ENCODE measurements around the gene LRRC2. TPM values are rescaled to one million over a fixed set of nuclear protein-coding genes. Genes with fewer than 3 reads are reported as not detected.

LRRC2 gene
- total and polyA plus RNA-seq, 9 of the 15 experiments (the other 6 are each of a cell fraction or from before 2014, with no cell fraction given): 0.01 to 0.04 (median 0.03) TPM; not detected in 5

- POLR2A ChIA-PET: no interaction called here
Measured at GRCh38 chr3:46478341-46478740, 87.8 kb downstream of the LRRC2 start.

More at GRCh38 chr3:46478341-46478740, 87.8 kb downstream of the LRRC2 start:
- Histone ChIP-seq H2AFZ (ENCODE audit: low read depth, low read length) (no peak overlapping the region), H3K79me2 (ENCODE audit: control insufficient read depth, insufficient read depth, low read length) (no peaks in the 10 kb centered on the region), H3K27me3 (ENCODE audit: control insufficient read depth in 2 of 2, insufficient read depth in 2 of 2, low read length in 2 of 2) (peaks cover 24 to 42% of the 10 kb centered on the region in 2 experiments), H3K4me3 (no peak overlapping the region), H3K27ac (ENCODE audit: extremely low read depth, low read depth, low read length) (no peak overlapping the region), H4K20me1 (replicated peaks; ENCODE audit: control insufficient read depth, insufficient read depth, low read length) (no peaks in the 10 kb centered on the region), H3K9me3 (replicated peaks; ENCODE audit: control insufficient read depth, insufficient read depth, low read depth, low read length) (no peaks in the 10 kb centered on the region), H3K4me2 (ENCODE audit: insufficient read depth, low read length) (no peak overlapping the region), H3K4me1 (replicated peaks in 1 of 2; ENCODE audit: control insufficient read depth in 2 of 2, insufficient read depth in 2 of 2, low read length in 2 of 2) (no peaks in the 10 kb centered on the region), H3K36me3 (ENCODE audit: control insufficient read depth, insufficient read depth, low read length) (no peaks in the 10 kb centered on the region), H3K9me1 (ENCODE audit: control insufficient read depth, insufficient read depth, low read length) (no peaks in the 10 kb centered on the region), H3K9ac (ENCODE audit: insufficient read depth in 1 of 2, low read depth in 2 of 2, low read length in 2 of 2) (no peak overlapping the region)
- no peak for ATAC-seq
- no peak for DNase-seq (ENCODE audit: extremely low read depth in 1 of 4, low spot score in 3 of 4)
- no peak for TF ChIP-seq NBN (IDR thresholded peaks at IDR 0.05; ENCODE audit: low read depth)
- TF ChIP-seq TCFL5 (CRISPR knock-in tag; conservative IDR thresholded peaks at IDR 0.05): no peak
- TF ChIP-seq TBP (optimal IDR thresholded peaks at IDR 0.05; ENCODE audit: low read depth, low read length): no peak
- TF ChIP-seq ETS2 (tag; IDR thresholded peaks at IDR 0.05; ENCODE audit: borderline replicate concordance, poor library complexity, severe bottlenecking): no peak
- no peak for TF ChIP-seq TAF7 (tag; IDR thresholded peaks at IDR 0.05)
- no peak for TF ChIP-seq JUN (IDR thresholded peaks at IDR 0.05; ENCODE audit: borderline replicate concordance, low read depth, low read length)
- no peak for TF ChIP-seq JUN (CRISPR knock-in tag; IDR thresholded peaks at IDR 0.05; ENCODE audit: borderline replicate concordance)
- no peak for TF ChIP-seq ZNF79 (CRISPR knock-in tag; IDR thresholded peaks at IDR 0.05; ENCODE audit: low read depth)
- TF ChIP-seq ZNF57 (CRISPR knock-in tag; IDR thresholded peaks at IDR 0.05): no peak
- no peak for TF ChIP-seq SMARCC2 (IDR thresholded peaks at IDR 0.05; ENCODE audit: low read depth)
- TF ChIP-seq KLF6 (CRISPR knock-in tag; IDR thresholded peaks at IDR 0.05; ENCODE audit: borderline replicate concordance): no peak
- no peak for TF ChIP-seq DEAF1 (CRISPR knock-in tag; IDR thresholded peaks at IDR 0.05)
- TF ChIP-seq ZFP1 (CRISPR knock-in tag; IDR thresholded peaks at IDR 0.05): no peak
- no peak for TF ChIP-seq ZNF184 (CRISPR knock-in tag; IDR thresholded peaks at IDR 0.05)
- no peak for TF ChIP-seq ATF7 (IDR thresholded peaks at IDR 0.05)
- no peak for TF ChIP-seq SUPT5H (IDR thresholded peaks at IDR 0.05)
- TF ChIP-seq STAG1 (CRISPR knock-in tag; IDR thresholded peaks at IDR 0.05; ENCODE audit: borderline replicate concordance): no peak
- no peak for TF ChIP-seq ATF4 (CRISPR knock-in tag; IDR thresholded peaks at IDR 0.05)
- in situ Hi-C loops (cut with MboI) (no loop called here), intact Hi-C loops (cut with micrococcal nuclease) (no loop called here)
- BruUV-seq (replicated peaks): no TSS peak
- FAIRE-seq: no peak
- CTCF ChIA-PET (ENCODE audit: low intra/inter-chr PET ratio): no interaction called here
- 3% methylated on average over 5 of the region's 5 CpGs for WGBS (ENCODE audit: insufficient coverage, low coverage, missing lambda C conversion rate)
